Endothelial cell (in vitro differentiated cells): ENCODE measurements around the gene HOXD3. TPM values are rescaled to one million over a fixed set of nuclear protein-coding genes. Genes with fewer than 3 reads are reported as not detected.

Experiments
- DNase-seq: peaks from one replicate; pipeline ENCODE4 v3.0.0; 2021; ENCODE audit warnings: low spot score
- H3K27ac Mint-ChIP-seq: one replicate; pipeline ENCODE4 v1.8.0; 2021; ENCODE audit warnings: mixed read lengths, inconsistent platforms; ENCODE audit not compliant: unreplicated experiment
- H3K27me3 Mint-ChIP-seq: one replicate; pipeline ENCODE4 v1.8.0; 2021; ENCODE audit warnings: mild to moderate bottlenecking, moderate library complexity, mixed read lengths, inconsistent platforms; ENCODE audit not compliant: unreplicated experiment
- H3K36me3 Mint-ChIP-seq: one replicate; pipeline ENCODE4 v1.8.0; 2021; ENCODE audit warnings: mild to moderate bottlenecking, low read depth, mixed read lengths, inconsistent platforms; ENCODE audit not compliant: unreplicated experiment
- H3K4me1 Mint-ChIP-seq: one replicate; pipeline ENCODE4 v1.8.0; 2021; ENCODE audit warnings: mild to moderate bottlenecking, mixed read lengths, inconsistent platforms; ENCODE audit not compliant: unreplicated experiment
- H3K4me3 Mint-ChIP-seq: one replicate; pipeline ENCODE4 v1.8.0; 2021; ENCODE audit warnings: mild to moderate bottlenecking, mixed read lengths, inconsistent platforms; ENCODE audit not compliant: unreplicated experiment
- H3K9me3 Mint-ChIP-seq: one replicate; pipeline ENCODE4 v1.8.0; 2021; ENCODE audit warnings: mixed read lengths, inconsistent platforms; ENCODE audit not compliant: unreplicated experiment
- CTCF ChIP-seq: fragments of 200-600 bp; sonication (generic); IDR thresholded peaks from one replicate; pipeline ENCODE4 v1.5.0; 2021; ENCODE audit warnings: antibody characterized with exemption; ENCODE audit not compliant: unreplicated experiment
- total RNA-seq: library from RNA; stranded (reverse); fragmentation: NEBNext Ultra II Directional; extraction: Animal tissue kit (Norgen Biotek cat#: 25700); gene quantifications from one replicate; pipeline ENCODE4 v1.2.1, GENCODE V29; 2021; ENCODE audit not compliant: unreplicated experiment

Gene HOXD3
- total RNA-seq, 1 donor from 2014 or later: 4.1 TPM

DNA sequence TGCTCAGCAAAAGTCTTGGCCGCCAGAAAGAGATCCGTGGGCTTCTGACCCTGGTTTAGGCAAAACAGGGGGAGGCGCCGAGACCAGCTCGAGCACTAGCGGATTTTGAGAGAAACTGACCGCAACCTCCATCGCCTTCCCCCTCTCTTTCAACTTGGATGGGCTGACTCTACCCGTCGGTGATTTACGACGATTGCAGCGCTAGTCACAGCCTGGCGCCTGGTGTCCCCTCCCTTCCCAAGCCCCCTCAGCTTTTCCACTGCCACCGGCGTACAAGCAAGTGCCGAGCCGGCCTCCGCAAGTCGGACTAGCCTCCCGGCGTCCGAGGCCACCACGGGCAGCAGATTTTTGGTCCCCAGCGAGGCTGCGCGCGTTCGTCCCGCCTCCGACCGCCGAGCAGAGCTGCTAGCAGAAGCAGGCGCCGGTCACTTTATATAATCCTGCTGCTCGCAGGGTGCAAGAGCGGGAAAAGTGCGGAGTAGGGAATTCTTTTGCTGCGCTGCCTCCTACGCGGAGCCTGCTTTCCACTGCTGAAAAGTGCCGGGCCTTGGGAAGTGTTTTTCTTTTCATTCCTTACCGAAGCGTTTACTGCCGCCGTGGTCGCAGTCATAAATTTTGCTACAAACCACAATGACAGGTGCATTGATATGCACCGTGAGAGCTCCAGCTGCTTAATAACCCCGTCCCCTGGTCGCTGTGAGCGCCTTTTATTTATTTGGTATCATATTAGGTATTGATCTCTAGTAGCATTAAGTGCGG is 7.7 kb downstream of the HOXD3 start:
- peaks cover 17% of the 10 kb centered on the region for H3K4me1 Mint-ChIP-seq
- TF ChIP-seq CTCF: no peak
- peaks cover 42% of the 10 kb centered on the region for H3K27me3 Mint-ChIP-seq
- H3K27ac Mint-ChIP-seq: no peak overlapping the region
- H3K36me3 Mint-ChIP-seq: no peaks in the 10 kb centered on the region
- H3K4me3 Mint-ChIP-seq: no peak overlapping the region
- DNase-seq: no peak
- H3K9me3 Mint-ChIP-seq: no peaks in the 10 kb centered on the region

DNA sequence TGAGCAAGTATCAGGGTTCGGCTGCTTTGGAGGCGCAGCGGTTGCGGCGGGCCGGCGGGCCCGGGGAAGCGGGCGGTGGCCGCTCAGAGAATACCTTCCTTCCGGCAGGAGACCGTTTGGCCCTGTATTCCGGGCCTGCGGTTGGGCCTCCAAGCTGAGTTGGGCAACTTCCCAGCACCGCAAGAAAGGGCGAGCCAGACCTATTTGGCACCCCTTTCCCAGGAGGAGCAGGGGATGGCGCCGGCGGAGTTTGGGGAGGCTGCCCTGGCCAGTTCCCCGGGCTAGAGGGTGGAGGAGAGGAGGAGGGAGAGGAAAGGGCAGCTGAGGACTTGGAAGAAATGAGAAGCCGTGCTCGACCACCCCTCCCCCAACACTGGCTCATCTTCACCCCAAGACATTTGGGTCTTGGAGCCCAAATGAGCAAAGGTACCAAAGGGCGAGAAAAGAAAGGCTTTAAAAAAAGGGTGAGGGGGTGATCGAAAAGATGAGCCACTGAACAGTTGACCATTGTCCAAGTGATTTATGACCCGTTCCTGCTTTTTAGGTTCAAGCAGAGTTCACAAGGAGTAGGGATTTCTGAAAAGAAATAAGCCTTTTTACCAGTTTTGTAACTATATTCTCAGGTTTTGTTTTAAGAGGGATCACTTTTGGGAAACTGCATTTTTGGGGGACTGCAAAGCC is 8.4 kb downstream of the HOXD3 start:
- Mint-ChIP-seq H3K27me3 (peaks cover 42% of the 10 kb centered on the region), H3K4me3 (no peak overlapping the region), H3K27ac (no peak overlapping the region), H3K4me1 (peaks cover 19% of the 10 kb centered on the region), H3K36me3 (no peaks in the 10 kb centered on the region), H3K9me3 (no peaks in the 10 kb centered on the region)
- DNase-seq: no peak
- TF ChIP-seq CTCF: no peak

GRCh38 chr2:176166272-176166671 is 9.2 kb downstream of the HOXD3 start:
- H3K27ac Mint-ChIP-seq: no peak overlapping the region
- no peak for DNase-seq
- no peak overlapping the region for H3K4me3 Mint-ChIP-seq
- H3K9me3 Mint-ChIP-seq: no peaks in the 10 kb centered on the region
- no peak for TF ChIP-seq CTCF
- H3K27me3 Mint-ChIP-seq: peaks cover 38% of the 10 kb centered on the region
- peaks cover 19% of the 10 kb centered on the region for H3K4me1 Mint-ChIP-seq
- H3K36me3 Mint-ChIP-seq: no peaks in the 10 kb centered on the region

DNA sequence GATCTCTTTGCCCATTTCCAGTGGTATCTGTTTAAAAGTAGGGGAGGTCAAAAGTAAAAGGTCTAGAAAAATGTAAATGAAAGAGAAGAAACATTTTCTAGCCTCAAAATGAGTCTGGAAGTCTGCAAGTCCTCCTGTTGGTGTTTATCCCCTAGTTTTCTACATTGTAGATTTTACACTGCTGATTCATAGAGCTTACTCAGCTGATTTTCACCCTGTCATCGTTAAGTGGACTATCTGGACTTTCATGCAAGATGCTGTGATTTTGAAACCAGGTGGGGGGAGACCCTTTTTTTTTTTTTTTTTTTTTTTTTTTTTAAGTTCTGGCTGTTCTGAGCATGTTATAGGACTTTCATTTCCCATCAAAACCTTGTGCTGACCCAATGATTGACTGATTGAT is 10.3 kb downstream of the HOXD3 start:
- H3K27ac Mint-ChIP-seq: no peak overlapping the region
- no peak for DNase-seq
- H3K27me3 Mint-ChIP-seq: peaks cover 32% of the 10 kb centered on the region
- peaks cover 21% of the 10 kb centered on the region for H3K4me1 Mint-ChIP-seq
- no peaks in the 10 kb centered on the region for H3K36me3 Mint-ChIP-seq
- no peak for TF ChIP-seq CTCF
- H3K9me3 Mint-ChIP-seq: no peaks in the 10 kb centered on the region
- H3K4me3 Mint-ChIP-seq: no peak overlapping the region

GRCh38 chr2:176169181-176169580 is 12.1 kb downstream of the HOXD3 start:
- peaks cover 26% of the 10 kb centered on the region for H3K4me1 Mint-ChIP-seq
- H3K27ac Mint-ChIP-seq: no peak overlapping the region
- H3K4me3 Mint-ChIP-seq: no peak overlapping the region

More at GRCh38 chr2:176169181-176169580, 12.1 kb downstream of the HOXD3 start:
- DNase-seq: no peak
- Mint-ChIP-seq H3K36me3 (peaks cover 4% of the 10 kb centered on the region), H3K9me3 (no peaks in the 10 kb centered on the region), H3K27me3 (peaks cover 31% of the 10 kb centered on the region)
- no peak for TF ChIP-seq CTCF
